Measurements from ENCODE around the gene LRFN4. TPM values are rescaled to one million over a fixed set of nuclear protein-coding genes. Genes with fewer than 3 reads are reported as not detected.

Gene LRFN4
- total RNA-seq, 3 donors from 2014 or later = 20.3 to 29.1 (median 27.8) TPM

DNA sequence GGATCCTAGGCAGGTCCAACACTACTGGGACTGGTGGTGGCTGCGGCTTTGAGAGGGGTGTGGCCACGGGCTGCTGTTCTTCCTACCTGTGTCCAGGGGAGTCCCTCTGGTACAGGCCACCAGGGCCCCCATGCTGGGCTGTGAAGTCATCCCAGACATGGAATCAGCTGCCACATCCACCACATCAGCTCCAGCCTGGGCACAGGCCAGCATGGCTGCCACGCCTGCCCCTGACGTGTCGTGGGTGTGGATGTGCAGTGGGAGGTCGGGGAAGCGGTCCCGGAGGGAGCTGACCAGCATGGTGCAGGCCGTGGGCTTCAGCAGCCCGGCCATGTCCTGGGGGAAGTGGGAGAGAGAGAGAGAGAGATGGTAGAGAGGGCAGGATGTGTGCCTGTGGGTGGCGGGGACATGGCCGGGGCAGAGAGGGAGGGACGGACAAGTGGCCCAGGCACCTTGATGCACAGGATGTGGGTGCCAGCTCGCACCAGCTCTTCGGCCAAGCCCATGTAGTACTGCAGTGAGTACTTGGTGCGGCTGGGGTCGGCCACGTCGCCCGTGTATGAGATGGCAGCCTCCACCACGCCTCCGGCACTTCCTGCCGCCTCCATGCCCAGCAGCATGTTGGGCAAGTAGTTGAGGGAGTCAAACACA, 6.2 kb upstream of the LRFN4 start:
- ATAC-seq = no peak
- no peak overlapping the region for H3K4me3 ChIP-seq
- H3K4me1 ChIP-seq (ENCODE audit: low read depth) = no peaks in the 10 kb centered on the region
- DNase-seq = peak in 1 of 3 donors; percentile 48
- TF ChIP-seq, protein P1, sequence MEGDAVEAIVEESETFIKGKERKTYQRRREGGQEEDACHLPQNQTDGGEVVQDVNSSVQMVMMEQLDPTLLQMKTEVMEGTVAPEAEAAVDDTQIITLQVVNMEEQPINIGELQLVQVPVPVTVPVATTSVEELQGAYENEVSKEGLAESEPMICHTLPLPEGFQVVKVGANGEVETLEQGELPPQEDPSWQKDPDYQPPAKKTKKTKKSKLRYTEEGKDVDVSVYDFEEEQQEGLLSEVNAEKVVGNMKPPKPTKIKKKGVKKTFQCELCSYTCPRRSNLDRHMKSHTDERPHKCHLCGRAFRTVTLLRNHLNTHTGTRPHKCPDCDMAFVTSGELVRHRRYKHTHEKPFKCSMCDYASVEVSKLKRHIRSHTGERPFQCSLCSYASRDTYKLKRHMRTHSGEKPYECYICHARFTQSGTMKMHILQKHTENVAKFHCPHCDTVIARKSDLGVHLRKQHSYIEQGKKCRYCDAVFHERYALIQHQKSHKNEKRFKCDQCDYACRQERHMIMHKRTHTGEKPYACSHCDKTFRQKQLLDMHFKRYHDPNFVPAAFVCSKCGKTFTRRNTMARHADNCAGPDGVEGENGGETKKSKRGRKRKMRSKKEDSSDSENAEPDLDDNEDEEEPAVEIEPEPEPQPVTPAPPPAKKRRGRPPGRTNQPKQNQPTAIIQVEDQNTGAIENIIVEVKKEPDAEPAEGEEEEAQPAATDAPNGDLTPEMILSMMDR (IDR thresholded peaks at IDR 0.05) = no peak
- intact Hi-C loops (cut with DNase I, micrococcal nuclease) = no loop called here
- H3K9me3 ChIP-seq = no peaks in the 10 kb centered on the region
- no peaks in the 10 kb centered on the region for H3K36me3 ChIP-seq (ENCODE audit: low read depth)

DNA sequence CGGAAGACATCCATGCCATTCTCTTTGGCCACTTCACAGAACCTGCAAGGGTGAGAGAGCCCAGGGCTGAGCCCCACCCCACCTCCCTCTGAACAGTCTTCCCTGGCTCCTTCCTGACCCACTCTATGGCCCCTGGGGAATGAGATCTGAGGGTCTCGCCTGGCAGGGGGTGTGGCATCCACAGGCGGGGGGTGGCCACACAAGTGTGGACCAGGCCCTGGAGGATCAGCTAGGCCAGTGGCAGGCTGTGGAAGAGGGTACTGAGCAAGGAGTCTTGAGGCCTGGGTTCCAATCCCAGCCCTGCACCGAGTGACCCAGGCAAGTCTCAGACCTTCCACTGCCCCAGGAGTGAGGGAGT, 5.6 kb upstream of the LRFN4 start:
- Histone ChIP-seq H3K4me3 (no peak overlapping the region), H3K4me1 (ENCODE audit: low read depth) (no peaks in the 10 kb centered on the region), H3K36me3 (ENCODE audit: low read depth) (no peaks in the 10 kb centered on the region), H3K9me3 (no peaks in the 10 kb centered on the region)
- ATAC-seq (no peak), DNase-seq (peak in 1 of 3 donors; percentile 26)
- intact Hi-C loops (cut with DNase I, micrococcal nuclease) = no loop called here
- TF ChIP-seq, protein P1 (IDR thresholded peaks at IDR 0.05) = no peak

DNA sequence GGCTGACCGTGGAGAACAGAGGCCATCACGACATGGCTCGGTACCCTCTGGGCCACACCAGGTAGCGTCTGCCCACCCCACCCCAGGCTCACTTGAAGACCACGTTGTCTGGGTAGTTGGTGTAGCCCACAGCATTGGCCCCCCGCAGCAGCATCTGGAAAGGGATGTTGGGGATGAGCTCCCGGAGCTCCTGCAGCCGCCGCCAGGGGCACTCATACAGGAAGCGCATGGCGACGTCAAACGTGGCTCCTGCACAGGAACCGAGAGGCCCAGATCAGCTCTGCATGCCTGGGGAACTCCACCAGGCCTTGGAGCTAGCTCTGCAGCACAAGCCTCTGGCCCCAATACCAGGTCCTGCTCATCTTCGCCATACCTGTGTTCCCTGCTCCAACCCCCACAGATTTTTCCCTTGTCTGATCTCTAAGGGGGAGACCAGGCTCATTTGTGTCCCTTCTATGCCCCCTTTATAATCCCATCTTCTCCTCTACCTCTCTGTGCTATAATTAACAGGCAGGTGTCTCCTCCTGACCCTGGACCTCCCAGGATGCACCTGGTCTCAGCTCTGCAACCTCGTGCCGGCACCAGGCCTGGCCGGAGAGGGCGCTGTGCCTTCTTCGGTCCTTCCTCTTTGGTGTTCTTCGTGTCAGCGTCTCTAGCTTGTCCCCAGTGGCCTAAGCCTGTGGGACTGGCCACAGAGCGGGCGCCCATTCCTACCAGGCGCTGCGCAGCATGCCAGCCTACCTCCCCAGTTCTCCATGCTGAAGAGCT, 5.0 kb upstream of the LRFN4 start:
- intact Hi-C loops (cut with DNase I, micrococcal nuclease) = no loop called here
- ATAC-seq = no peak
- no peaks in the 10 kb centered on the region for H3K4me1 ChIP-seq (ENCODE audit: low read depth)
- peak in 2 of 3 donors; percentile 49 to 53 for DNase-seq
- no peak overlapping the region for H3K4me3 ChIP-seq
- TF ChIP-seq, protein P1 (IDR thresholded peaks at IDR 0.05) = no peak
- no peaks in the 10 kb centered on the region for H3K36me3 ChIP-seq (ENCODE audit: low read depth)
- H3K9me3 ChIP-seq = no peaks in the 10 kb centered on the region

DNA sequence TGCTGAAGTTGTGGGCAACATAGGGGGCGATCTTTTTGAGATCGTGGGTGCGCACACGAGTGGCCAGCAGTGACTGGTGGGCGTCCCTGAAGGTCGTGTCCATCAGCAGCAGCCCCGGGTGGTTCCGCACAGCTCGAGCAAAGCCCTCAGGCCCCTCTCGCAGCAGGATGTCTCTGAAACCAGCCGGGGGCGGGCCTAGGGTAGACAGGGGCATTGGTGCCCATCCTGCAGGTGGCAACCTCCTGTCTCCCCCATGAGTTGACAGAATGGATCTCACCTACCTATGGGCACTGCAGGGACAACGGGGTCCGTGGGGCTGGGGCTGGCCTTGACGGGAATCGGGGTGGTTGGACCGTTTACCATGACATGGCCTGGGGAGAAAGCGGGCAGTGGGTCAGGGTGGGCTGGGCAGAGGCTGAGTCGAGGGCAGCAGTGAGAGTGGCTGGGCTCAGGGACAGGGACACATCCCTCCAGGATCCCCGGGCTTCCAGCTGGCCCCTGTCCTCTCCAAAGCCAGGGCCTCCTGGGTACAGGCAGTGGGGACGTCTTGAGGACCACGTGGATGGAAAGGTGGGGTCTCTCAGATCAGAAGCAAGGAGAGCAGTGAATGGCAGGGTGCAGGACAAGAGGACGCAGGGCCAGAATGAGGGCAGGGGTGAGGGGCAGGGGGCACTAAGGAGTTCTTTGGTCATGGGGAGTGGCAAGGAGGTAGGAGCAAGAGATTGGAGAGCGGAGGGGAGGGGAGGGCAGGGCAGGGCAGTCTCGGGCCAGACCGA, 4.2 kb upstream of the LRFN4 start:
- Histone ChIP-seq H3K4me3 (no peak overlapping the region), H3K9me3 (no peaks in the 10 kb centered on the region), H3K4me1 (ENCODE audit: low read depth) (peaks cover 4% of the 10 kb centered on the region), H3K36me3 (ENCODE audit: low read depth) (no peaks in the 10 kb centered on the region)
- TF ChIP-seq, protein P1 (IDR thresholded peaks at IDR 0.05) = no peak
- intact Hi-C loops (cut with DNase I, micrococcal nuclease) = no loop called here
- ATAC-seq (no peak), DNase-seq (peak in 1 of 3 donors; percentile 51)

DNA sequence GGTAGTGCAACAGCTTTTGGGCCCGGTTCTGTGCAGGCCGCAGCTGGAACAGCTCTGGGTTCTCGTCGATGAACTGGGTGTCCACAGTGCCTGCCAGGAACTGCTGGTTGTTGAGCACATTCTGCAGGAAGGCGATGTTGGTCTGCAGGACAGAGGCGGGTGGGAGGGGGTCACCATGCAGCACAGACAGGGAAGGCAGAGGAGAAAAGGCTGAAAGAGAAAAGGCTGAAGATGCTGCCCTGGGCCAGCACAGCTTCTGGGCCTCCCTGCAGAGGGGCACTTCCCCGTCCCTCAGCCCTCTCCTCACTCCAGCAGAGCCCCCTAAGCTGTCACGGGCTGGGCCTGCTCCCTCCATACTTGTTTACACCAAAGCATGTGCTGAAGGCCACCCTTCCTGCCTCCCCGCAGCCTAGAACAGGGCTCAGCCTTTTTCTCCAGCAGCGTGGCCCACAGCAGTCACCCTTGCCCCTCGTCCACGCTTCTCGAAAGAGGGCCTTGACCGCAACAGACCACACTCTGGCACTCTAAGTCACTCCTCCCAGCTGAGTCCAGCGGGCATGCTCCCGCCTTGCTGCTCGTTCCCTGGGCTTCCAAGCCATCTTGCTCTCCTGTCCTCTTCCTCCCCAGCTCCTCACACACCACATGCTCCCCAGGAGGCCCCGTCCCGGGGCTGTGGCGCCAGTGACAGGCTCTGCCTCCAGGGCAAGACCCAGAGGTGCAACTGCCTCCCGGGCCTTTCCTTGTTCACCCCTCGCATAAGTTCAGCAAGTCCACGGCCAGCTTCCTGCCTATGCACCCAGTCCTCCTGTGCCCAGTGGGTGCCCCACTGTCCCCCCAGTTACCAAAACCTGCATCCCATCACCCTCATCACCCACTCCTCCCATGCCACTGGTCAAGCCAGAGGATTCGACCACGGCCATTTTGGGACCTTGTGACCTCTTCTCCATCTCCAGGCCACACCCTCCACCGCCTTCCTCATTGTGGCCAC, 3.3 kb upstream of the LRFN4 start:
- Histone ChIP-seq H3K4me3 (no peak overlapping the region), H3K36me3 (ENCODE audit: low read depth) (no peaks in the 10 kb centered on the region), H3K4me1 (ENCODE audit: low read depth) (peaks cover 4% of the 10 kb centered on the region), H3K9me3 (no peaks in the 10 kb centered on the region)
- intact Hi-C loops (cut with DNase I, micrococcal nuclease) = no loop called here
- TF ChIP-seq, protein P1 (IDR thresholded peaks at IDR 0.05) = no peak
- DNase-seq (peak in 1 of 3 donors; percentile 50), ATAC-seq (no peak)
